Gastroesophageal sphincter (tissue), 4 donors: ENCODE measurements around the gene KMT2B. TPM values are rescaled to one million over a fixed set of nuclear protein-coding genes. Genes with fewer than 3 reads are reported as not detected.

Experiments used
- ATAC-seq: fragments of 150-250 bp; one replicate; pipeline ENCODE4 v1.9.1; 2016; ENCODE audit warnings: mild to moderate bottlenecking, moderate library complexity
- H3K27ac ChIP-seq, 4 donors: fragments of 200-600 bp; sonication (generic) in 3 of 4; 1 replicate in 3 of 4; 2 replicates in 1 of 4; pipeline ENCODE4 v1.5.1; 2016 to 2019
- H3K27me3 ChIP-seq: fragments of 200-600 bp; sonication (generic); one replicate; pipeline ENCODE4 v1.5.1; 2019
- H3K36me3 ChIP-seq, 2 donors: fragments of 200-600 bp; sonication (generic); one replicate each; pipeline ENCODE4 v1.5.1; 2019; ENCODE audit warnings: control low read depth in 1 of 2
- H3K4me1 ChIP-seq, 3 donors: fragments of 200-600 bp; sonication (generic); 1 replicate in 2 of 3; 2 replicates in 1 of 3; pipeline ENCODE4 v1.5.1; 2016 to 2019; ENCODE audit warnings: control low read depth in 2 of 3
- H3K4me3 ChIP-seq, 2 donors: fragments of 200-600 bp; sonication (generic); one replicate each; pipeline ENCODE4 v1.5.1; 2019; ENCODE audit warnings: mild to moderate bottlenecking in 1 of 2, moderate library complexity in 1 of 2
- H3K9me3 ChIP-seq, 3 donors: fragments of 200-600 bp; sonication (generic); one replicate each; pipeline ENCODE4 v1.5.1; 2017 to 2019; ENCODE audit warnings: control low read depth in 2 of 3
- CTCF ChIP-seq, 4 experiments: fragments of 200-600 bp in 2 of 4; fragments of 450-650 bp in 2 of 4; sonication (generic) in 1 of 4; IDR thresholded peaks; one replicate each; pipeline ENCODE4 v1.5.1; 2017 to 2019; ENCODE audit warnings: antibody characterized with exemption in 4 of 4, mild to moderate bottlenecking in 2 of 4, moderate library complexity in 2 of 4
- EP300 ChIP-seq: sonication (generic); formaldehyde crosslinking; IDR thresholded peaks from one replicate; pipeline ENCODE4 v1.6.1; 2017; ENCODE audit warnings: antibody characterized with exemption, mild to moderate bottlenecking
- POLR2A ChIP-seq, 2 donors: fragments of 450-650 bp; IDR thresholded peaks; one replicate each; pipeline ENCODE4 v1.6.1; 2017; ENCODE audit warnings: antibody characterized with exemption in 2 of 2, mild to moderate bottlenecking in 2 of 2, moderate library complexity in 1 of 2
- POLR2AphosphoS5 ChIP-seq: sonication (generic); formaldehyde crosslinking; IDR thresholded peaks from one replicate; pipeline ENCODE4 v1.6.1; 2017; ENCODE audit warnings: antibody characterized with exemption
- WGBS, 2 donors: methylation state at CpG; one replicate each; pipeline ENCODE4 v1.1.5; 2018; ENCODE audit warnings: low coverage in 1 of 2; 5-methylcytosine and 5-hydroxymethylcytosine counted together
- total RNA-seq, 4 donors: library from RNA; depleted of rRNA; stranded (reverse); fragments of >200 nt; gene quantifications; one replicate each; pipeline ENCODE4 v1.1.0, GENCODE V29; 2016

KMT2B gene
- total RNA-seq, 4 donors from 2014 or later = 7.7 to 27.0 (median 17.5) TPM

- WGBS, 2 donors = 0% methylated on average over 5 to 18 of the region's 41 CpGs
- Histone ChIP-seq H3K27me3 (no peaks in the 10 kb centered on the region), H3K4me3 (peak overlapping the region; percentile 76 to 86), H3K27ac (peak overlapping the region; percentile 98 to 100 (median 100)), H3K36me3 (peaks cover 0 to 19% of the 10 kb centered on the region in 2 donors), H3K9me3 (no peaks in the 10 kb centered on the region), H3K4me1 (peaks cover 0 to 77% (median 28%) of the 10 kb centered on the region in 3 donors)
- peak; percentile 74 for ATAC-seq
- TF ChIP-seq EP300 = no peak
- TF ChIP-seq POLR2A (IDR thresholded peaks at IDR 0.05) = peak in 1 of 2 donors; percentile 88
- peak; percentile 31 for TF ChIP-seq POLR2AphosphoS5
- TF ChIP-seq CTCF (IDR thresholded peaks at IDR 0.05) = peak in 3 of 4 experiments; percentile 40 to 73 (median 43)
Observed at GRCh38 chr19:35744430-35745327, 26.9 kb downstream of the KMT2B start.

GRCh38 chr19:35745328-35746086 is 27.7 kb downstream of the KMT2B start, which contains the start of the genes PSENEN and U2AF1L4:
Gene PSENEN, plus strand, starts transcription at chr19:35745651. Its CDS starts 280 bp downstream, at chr19:35745931.
Gene U2AF1L4, minus strand, starts transcription at chr19:35745418. Its CDS starts 27 bp downstream, at chr19:35745391.
- no peaks in the 10 kb centered on the region for H3K9me3 ChIP-seq
- H3K36me3 ChIP-seq = peaks cover 0 to 19% of the 10 kb centered on the region in 2 donors
- H3K4me3 ChIP-seq = peak within 1 kb of the TSS; percentile 76 to 86
- peaks cover 0 to 79% (median 32%) of the 10 kb centered on the region in 3 donors for H3K4me1 ChIP-seq
- peak; percentile 82 for ATAC-seq
- TF ChIP-seq CTCF (IDR thresholded peaks at IDR 0.05) = peak in 2 of 4 experiments; percentile 2 to 21
- no peak for TF ChIP-seq POLR2A (IDR thresholded peaks at IDR 0.05)
- peak; percentile 71 for TF ChIP-seq POLR2AphosphoS5
- no peak for TF ChIP-seq EP300
- peak within 1 kb of the TSS; percentile 98 to 100 (median 100) for H3K27ac ChIP-seq
- 0 to 4% methylated on average over 4 to 9 of the region's 40 CpGs for WGBS, 2 donors
- H3K27me3 ChIP-seq = no peaks in the 10 kb centered on the region

GRCh38 chr19:35746087-35746462 is 28.3 kb downstream of the KMT2B start:
- H3K4me1 ChIP-seq = peaks cover 0 to 78% (median 31%) of the 10 kb centered on the region in 3 donors
- ATAC-seq = no peak
- H3K27ac ChIP-seq = peak overlapping the region; percentile 61 to 100 (median 94)
- peak overlapping the region; percentile 76 to 86 for H3K4me3 ChIP-seq
- peaks cover 0 to 23% of the 10 kb centered on the region in 2 donors for H3K36me3 ChIP-seq
- no peaks in the 10 kb centered on the region for H3K9me3 ChIP-seq
- TF ChIP-seq POLR2AphosphoS5 (no peak), EP300 (no peak), CTCF (IDR thresholded peaks at IDR 0.05) (no peak), POLR2A (IDR thresholded peaks at IDR 0.05) (no peak)
- no peaks in the 10 kb centered on the region for H3K27me3 ChIP-seq
- WGBS, 2 donors = 0 to 3% methylated on average over 2 to 3 of the region's 4 CpGs

- peak overlapping the region in 1 of 2 donors; percentile 86 for H3K4me3 ChIP-seq
- no peaks in the 10 kb centered on the region for H3K9me3 ChIP-seq
- no peak for ATAC-seq
- H3K4me1 ChIP-seq = peaks cover 0 to 73% (median 28%) of the 10 kb centered on the region in 3 donors
- 81% methylated on average over 4 of the region's 5 CpGs; no CpG with 5 or more reads in 1 of the 2 donors for WGBS, 2 donors
- H3K27ac ChIP-seq = peak overlapping the region in 1 of 4 donors; percentile 100
- H3K36me3 ChIP-seq = peaks cover 0 to 27% of the 10 kb centered on the region in 2 donors
- no peak for TF ChIP-seq POLR2A (IDR thresholded peaks at IDR 0.05)
- no peak for TF ChIP-seq CTCF (IDR thresholded peaks at IDR 0.05)
- TF ChIP-seq EP300 = no peak
- no peak for TF ChIP-seq POLR2AphosphoS5
- no peaks in the 10 kb centered on the region for H3K27me3 ChIP-seq
Observed at GRCh38 chr19:35746531-35746930, 28.7 kb downstream of the KMT2B start.
